Measurements from ENCODE around the gene NAALADL2. TPM values are rescaled to one million over a fixed set of nuclear protein-coding genes. Genes with fewer than 3 reads are reported as not detected.

Gene NAALADL2
- total RNA-seq, 1 donor from 2014 or later, result 1.1 TPM

DNA sequence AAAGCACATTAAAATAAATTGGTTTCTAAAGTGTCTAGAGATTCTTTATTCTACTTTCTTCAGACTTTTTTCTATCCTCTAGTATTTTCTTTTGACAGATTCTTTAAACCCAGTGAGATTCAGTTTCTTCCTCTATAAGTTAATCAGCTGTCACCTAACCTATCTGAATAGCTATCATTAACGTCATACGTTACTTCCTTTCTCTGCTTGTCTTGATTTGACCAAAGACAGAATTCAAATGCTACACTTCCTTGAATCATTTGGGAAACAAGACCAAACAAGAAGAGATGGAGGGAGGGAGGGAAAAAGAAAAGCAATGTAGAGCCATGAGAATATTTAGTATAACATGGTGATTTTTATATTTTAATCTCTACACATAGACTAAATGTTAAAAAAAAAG, 235.2 kb downstream of the NAALADL2 start:
- peak; percentile 52 for DNase-seq (ENCODE audit: low read depth)
- TF ChIP-seq, protein P1, sequence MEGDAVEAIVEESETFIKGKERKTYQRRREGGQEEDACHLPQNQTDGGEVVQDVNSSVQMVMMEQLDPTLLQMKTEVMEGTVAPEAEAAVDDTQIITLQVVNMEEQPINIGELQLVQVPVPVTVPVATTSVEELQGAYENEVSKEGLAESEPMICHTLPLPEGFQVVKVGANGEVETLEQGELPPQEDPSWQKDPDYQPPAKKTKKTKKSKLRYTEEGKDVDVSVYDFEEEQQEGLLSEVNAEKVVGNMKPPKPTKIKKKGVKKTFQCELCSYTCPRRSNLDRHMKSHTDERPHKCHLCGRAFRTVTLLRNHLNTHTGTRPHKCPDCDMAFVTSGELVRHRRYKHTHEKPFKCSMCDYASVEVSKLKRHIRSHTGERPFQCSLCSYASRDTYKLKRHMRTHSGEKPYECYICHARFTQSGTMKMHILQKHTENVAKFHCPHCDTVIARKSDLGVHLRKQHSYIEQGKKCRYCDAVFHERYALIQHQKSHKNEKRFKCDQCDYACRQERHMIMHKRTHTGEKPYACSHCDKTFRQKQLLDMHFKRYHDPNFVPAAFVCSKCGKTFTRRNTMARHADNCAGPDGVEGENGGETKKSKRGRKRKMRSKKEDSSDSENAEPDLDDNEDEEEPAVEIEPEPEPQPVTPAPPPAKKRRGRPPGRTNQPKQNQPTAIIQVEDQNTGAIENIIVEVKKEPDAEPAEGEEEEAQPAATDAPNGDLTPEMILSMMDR (IDR thresholded peaks at IDR 0.05; ENCODE audit: insufficient read depth, low read length, severe bottlenecking), result no peak
- Histone ChIP-seq H3K27me3 (ENCODE audit: control insufficient read depth, insufficient read depth, low read length) (no peaks in the 10 kb centered on the region), H3K4me3 (ENCODE audit: low read depth, low read length) (no peak overlapping the region), H3K36me3 (ENCODE audit: control insufficient read depth, insufficient read depth, low read length) (no peaks in the 10 kb centered on the region)
- no peak for FAIRE-seq

DNA sequence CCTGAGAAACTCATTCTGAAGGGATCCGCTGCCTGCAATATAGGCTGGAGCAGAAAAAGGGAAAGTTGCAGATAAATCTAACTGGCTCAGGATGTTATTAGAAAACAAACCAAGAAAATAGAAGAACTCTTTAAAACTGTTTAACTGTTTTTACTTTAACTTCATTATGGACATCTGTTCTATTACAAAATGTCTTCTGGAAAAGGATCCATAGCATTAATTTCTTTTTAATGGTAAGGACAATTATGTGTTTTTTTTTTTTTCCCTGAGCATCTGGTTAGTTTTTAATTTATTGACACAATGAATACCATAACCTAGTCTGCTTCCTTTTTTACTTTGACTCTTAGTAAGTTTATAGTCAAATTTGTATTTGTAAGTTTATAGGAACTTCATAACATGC, 239.5 kb downstream of the NAALADL2 start:
- DNase-seq (ENCODE audit: low read depth) (no peak), FAIRE-seq (no peak)
- Histone ChIP-seq H3K36me3 (ENCODE audit: control insufficient read depth, insufficient read depth, low read length) (no peaks in the 10 kb centered on the region), H3K27me3 (ENCODE audit: control insufficient read depth, insufficient read depth, low read length) (no peaks in the 10 kb centered on the region), H3K4me3 (ENCODE audit: low read depth, low read length) (no peak overlapping the region)
- TF ChIP-seq, protein P1 (IDR thresholded peaks at IDR 0.05; ENCODE audit: insufficient read depth, low read length, severe bottlenecking), result no peak

DNA sequence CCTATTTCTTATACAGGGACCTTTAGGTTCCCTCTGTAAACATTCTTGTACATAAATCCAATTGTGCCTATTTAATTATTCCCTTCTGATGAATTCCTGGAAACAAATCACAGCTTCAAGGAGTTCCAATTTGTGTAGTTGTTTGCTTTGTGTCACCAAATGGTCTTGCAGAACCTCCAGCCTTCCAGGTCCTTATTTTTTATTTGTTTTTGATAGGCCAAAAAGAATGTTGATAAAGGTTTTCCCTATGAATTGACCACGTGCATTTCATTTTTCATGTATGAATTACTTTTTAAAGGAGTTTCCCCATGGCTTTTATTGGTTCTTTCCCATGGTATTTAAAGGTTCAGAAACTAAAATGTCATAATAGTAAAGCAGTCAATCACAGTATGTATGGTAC, 243.0 kb downstream of the NAALADL2 start:
- FAIRE-seq (no peak), DNase-seq (ENCODE audit: low read depth) (no peak)
- Histone ChIP-seq H3K36me3 (ENCODE audit: control insufficient read depth, insufficient read depth, low read length) (no peaks in the 10 kb centered on the region), H3K27me3 (ENCODE audit: control insufficient read depth, insufficient read depth, low read length) (no peaks in the 10 kb centered on the region), H3K4me3 (ENCODE audit: low read depth, low read length) (no peak overlapping the region)
- TF ChIP-seq, protein P1 (IDR thresholded peaks at IDR 0.05; ENCODE audit: insufficient read depth, low read length, severe bottlenecking), result no peak

- no peak for DNase-seq (ENCODE audit: low read depth)
Observed at GRCh38 chr3:175103298-175103697, 244.2 kb downstream of the NAALADL2 start.

GRCh38 chr3:175105066-175105465, 245.9 kb downstream of the NAALADL2 start:
- FAIRE-seq, result no peak

More at GRCh38 chr3:175103298-175103697, 244.2 kb downstream of the NAALADL2 start:
- FAIRE-seq, result no peak
- no peaks in the 10 kb centered on the region for H3K27me3 ChIP-seq (ENCODE audit: control insufficient read depth, insufficient read depth, low read length)
- TF ChIP-seq, protein P1 (IDR thresholded peaks at IDR 0.05; ENCODE audit: insufficient read depth, low read length, severe bottlenecking), result no peak
- H3K36me3 ChIP-seq (ENCODE audit: control insufficient read depth, insufficient read depth, low read length), result no peaks in the 10 kb centered on the region
- H3K4me3 ChIP-seq (ENCODE audit: low read depth, low read length), result no peak overlapping the region

GRCh38 chr3:175107231-175107630, 248.1 kb downstream of the NAALADL2 start:
- H3K27me3 ChIP-seq (ENCODE audit: control insufficient read depth, insufficient read depth, low read length), result no peaks in the 10 kb centered on the region
- FAIRE-seq, result no peak

More at GRCh38 chr3:175105066-175105465, 245.9 kb downstream of the NAALADL2 start:
- Histone ChIP-seq H3K36me3 (ENCODE audit: control insufficient read depth, insufficient read depth, low read length) (no peaks in the 10 kb centered on the region), H3K4me3 (ENCODE audit: low read depth, low read length) (no peak overlapping the region), H3K27me3 (ENCODE audit: control insufficient read depth, insufficient read depth, low read length) (no peaks in the 10 kb centered on the region)
- TF ChIP-seq, protein P1 (IDR thresholded peaks at IDR 0.05; ENCODE audit: insufficient read depth, low read length, severe bottlenecking), result no peak
- DNase-seq (ENCODE audit: low read depth), result peak; percentile 33

More at GRCh38 chr3:175107231-175107630, 248.1 kb downstream of the NAALADL2 start:
- no peak for DNase-seq (ENCODE audit: low read depth)
- TF ChIP-seq, protein P1 (IDR thresholded peaks at IDR 0.05; ENCODE audit: insufficient read depth, low read length, severe bottlenecking), result no peak
- no peak overlapping the region for H3K4me3 ChIP-seq (ENCODE audit: low read depth, low read length)
- no peaks in the 10 kb centered on the region for H3K36me3 ChIP-seq (ENCODE audit: control insufficient read depth, insufficient read depth, low read length)

Measured in bronchial epithelial cell (primary cell).